AG08396 (cell line): ENCODE data around the gene C1QL4.
A peak's percentile ranks its signal among the peaks of the same experiment; 100 is the strongest.
"Not testable (repeated sequence)": the region's sequence is repeated elsewhere in the genome, so short reads cannot be mapped to it uniquely, and the experiment has no call there.

ENCODE experiments used
- DNase-seq: peaks from one replicate; pipeline ENCODE4 v3.0.0; 2012; ENCODE audit warnings: low spot score, mixed read lengths

Gene C1QL4

GRCh38 chr12:49301760-49302159, 35.2 kb downstream of the C1QL4 start:
- no peak for DNase-seq

DNA sequence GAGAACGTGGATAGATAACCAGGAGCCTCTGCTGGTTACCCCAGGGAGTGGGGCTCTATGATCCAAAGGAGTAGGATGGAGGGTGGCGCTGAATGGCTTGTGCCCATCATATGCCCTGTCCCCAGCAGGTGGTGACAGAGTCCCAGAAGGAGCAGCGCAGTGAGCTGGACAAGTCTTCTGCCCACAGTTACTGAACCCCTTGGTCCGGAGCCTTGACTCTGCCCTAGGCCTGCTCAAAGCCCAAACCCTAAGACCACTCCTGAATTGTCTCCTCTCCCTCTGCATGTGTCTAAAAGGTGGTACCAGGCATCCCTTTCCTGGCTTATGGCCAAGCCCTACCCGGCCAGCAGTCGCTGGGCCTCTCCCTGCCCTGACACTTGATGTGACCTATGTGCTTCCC, 38.8 kb downstream of the C1QL4 start:
- DNase-seq: no peak

DNA sequence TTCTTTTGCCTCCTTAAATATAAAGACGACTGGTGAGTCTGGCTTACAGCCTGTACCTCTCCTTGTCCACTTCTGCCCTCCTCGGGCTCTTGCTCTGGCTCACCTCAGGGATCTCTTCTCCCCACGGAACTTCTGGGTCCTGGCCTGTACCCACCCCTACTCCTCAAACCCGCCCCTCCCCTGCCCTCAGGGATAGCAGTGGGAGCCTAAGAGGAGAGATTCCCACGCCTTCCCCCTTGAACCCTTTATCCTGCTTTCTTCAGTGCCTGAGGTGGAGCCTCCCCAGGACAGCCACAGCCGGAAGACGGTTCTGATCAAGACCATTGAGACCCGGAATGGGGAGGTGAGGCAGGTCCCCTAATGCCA, 39.3 kb downstream of the C1QL4 start:
- no peak for DNase-seq

DNA sequence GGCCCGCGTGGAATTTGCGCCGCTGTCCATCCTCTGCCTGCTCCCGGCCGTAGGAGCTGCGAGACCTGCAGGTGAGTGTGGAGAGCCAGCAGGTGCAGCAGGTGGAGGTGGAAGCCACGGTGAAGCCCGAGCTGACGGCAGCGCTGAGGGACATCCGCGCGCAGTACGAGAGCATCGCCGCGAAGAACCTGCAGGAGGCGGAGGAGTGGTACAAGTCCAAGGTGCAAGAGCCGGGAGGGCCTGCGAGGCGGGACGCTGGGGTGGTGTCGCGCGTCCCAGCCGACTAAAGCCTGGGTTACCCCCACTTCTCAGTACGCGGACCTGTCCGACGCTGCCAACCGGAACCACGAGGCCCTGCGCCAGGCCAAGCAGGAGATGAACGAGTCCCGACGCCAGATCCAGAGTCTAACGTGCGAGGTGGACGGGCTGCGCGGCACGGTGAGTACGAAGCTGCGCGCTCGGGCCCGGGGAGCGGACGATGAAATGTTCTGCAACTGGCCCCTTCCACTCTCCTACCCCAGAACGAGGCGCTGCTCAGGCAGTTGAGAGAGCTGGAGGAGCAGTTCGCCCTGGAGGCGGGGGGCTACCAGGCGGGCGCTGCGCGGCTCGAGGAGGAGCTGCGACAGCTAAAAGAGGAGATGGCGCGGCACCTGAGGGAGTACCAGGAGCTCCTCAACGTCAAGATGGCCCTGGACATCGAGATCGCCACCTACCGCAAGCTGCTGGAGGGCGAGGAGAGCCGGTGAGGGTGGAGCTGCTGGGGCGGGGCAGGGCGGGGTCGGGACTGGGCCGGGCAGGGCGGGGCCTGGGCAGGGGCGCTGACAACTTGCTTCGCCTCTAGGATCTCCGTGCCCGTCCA, 39.9 kb downstream of the C1QL4 start:
- no peak for DNase-seq

GRCh38 chr12:49296034-49296835, 40.8 kb downstream of the C1QL4 start:
- DNase-seq: peak; percentile 70

DNA sequence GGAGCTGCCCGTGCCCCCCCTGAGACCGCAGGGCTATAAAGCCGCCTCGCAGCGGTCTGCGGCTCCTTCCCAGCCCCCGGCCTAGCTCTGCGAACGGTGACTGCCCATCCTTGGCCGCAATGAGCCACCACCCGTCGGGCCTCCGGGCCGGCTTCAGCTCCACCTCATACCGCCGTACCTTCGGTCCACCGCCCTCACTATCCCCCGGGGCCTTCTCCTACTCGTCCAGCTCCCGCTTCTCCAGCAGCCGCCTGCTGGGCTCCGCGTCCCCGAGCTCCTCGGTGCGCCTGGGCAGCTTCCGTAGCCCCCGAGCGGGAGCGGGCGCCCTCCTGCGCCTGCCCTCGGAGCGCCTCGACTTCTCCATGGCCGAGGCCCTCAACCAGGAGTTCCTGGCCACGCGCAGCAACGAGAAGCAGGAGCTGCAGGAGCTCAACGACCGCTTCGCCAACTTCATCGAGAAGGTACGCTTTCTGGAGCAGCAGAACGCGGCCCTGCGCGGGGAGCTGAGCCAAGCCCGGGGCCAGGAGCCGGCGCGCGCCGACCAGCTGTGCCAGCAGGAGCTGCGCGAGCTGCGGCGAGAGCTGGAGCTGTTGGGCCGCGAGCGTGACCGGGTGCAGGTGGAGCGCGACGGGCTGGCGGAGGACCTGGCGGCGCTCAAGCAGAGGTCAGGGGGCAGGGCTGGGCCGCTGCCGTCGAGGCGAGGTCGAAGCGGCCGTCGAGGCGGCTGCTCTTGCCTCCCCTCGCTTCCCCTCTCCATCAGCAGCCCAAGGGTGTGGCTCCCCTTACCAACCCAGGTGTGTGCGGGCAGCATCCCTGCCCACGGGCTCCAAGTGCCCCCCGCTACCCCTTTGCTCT, 41.7 kb downstream of the C1QL4 start, which contains the start of gene PRPH:
PRPH (plus strand) TSS at position 66 of the 855 bp plus-strand sequence; CDS start at position 120, 54 bp downstream.
- DNase-seq: no peak

DNA sequence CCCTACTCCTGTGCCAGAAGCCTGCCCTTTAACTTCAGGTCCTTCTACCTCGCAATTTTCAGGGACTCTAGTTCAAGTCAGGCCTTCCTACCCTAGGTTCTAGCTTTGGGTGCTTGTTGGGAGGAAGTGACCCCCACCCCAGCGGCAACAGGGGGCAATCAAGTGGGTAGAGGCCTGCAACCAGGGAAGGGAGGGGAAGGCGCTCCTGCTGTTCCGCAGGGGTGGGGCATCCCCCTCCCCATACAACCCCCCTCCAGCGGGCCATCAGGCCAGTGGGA, 42.2 kb downstream of the C1QL4 start:
- no peak for DNase-seq

DNA sequence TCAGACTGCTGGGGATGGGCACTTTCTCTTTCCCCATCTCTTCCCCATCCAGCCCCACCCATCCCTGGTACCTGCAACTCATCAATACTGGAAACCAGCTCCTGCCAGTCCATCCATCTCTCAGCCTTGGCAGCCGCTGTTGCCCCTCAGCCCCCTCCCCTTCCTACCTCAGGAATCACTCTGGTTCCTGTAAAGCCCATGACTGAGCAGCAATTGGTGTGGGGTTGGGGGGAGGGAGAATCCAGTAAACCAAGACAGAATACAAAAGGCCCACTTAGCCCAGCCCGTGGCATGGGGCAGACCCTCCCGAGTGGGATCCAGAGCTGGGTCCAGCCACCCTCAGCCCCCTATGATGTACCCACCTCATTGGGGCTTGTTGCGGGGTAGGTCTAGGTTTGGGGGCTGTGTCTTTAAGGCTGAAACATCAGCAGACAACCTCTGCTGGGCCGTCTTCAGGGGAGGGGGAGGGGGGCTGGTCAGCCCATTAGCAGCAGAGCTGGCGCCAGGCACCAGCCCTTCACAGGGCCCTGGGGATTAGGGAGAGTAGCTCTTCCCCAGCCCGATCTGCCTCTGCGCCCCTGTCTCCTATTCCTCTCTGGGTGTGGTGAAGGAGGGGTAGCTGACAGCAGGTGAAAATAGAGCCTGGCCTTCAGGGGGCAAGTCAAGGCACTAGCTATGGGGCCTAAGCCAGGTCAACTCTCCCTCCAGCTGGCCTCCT, 42.7 kb downstream of the C1QL4 start:
- no peak for DNase-seq

- DNase-seq: no peak
Measured at GRCh38 chr12:49293056-49293956, 43.7 kb downstream of the C1QL4 start.

- no peak for DNase-seq
Measured at GRCh38 chr12:49292729-49293055, 44.3 kb downstream of the C1QL4 start.

DNA sequence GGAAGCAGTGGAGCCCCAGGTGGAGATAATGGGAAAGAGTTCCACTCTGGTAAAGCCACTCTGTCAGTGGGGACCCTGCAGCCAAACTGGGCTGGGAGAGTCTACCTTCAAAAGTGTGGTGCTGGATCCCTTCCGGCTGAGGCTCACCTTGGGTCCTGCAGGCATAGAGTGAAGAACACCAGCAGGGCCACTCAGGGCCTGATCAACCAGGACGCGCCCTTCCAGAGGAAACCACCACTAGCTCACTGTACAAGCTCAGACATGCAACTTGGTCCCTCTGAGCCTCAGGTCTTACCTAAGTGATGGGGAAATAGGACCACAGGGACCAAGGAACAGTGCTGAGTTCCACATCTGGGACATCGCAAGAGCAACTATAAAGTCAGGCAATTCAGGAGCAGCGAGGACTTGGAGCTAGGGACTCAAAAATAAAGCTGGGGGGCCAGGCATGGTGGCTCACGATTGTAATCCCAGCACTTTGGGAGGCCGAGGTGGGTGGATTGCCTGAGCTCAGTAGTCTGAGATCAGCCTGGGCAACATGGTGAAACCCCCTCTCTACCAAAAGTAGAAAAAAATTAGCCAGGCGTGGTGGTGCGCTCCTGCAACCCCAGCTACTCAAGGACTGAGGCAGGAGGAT, 47.9 kb downstream of the C1QL4 start:
- DNase-seq: no peak

DNA sequence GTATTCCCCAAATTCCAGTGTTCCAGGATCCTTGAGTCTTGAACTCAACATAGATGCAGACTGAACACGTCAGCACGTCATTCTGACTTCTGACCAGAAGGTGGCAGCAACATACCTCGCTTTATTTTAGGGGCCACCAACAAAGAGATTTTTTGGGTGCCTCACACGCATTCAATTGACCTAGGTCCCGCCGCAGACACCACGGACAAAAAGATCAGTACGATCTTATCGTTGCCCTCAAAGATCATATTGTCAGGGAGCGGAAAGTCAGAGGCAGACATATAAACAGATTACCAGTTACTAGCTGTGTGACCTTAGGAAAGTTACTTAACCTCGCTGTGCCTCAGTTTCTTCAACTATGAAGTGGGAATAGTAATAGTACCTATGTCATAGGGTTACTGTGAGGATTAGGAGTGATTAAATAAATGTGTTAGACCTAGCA, 48.6 kb downstream of the C1QL4 start:
- peak; percentile 82 for DNase-seq

DNA sequence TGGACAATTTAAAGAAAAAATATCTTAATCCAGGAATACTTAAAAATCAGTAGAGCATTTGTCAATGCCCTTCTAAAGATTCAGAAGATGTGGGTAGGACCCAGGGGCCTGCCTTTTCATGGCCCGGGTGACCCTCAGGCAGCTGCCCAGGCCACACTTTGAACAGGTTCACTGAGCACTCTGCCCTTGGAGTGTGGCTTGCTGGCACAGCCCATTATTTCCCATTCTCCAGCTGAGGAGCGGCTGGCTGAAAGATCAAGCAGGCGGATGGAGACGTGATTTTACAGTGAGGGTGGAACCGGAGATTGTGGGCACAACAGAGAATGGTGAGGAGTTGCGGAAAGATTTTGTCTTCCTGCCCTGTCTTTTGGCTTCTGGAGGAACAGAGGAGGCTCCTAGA, 49.1 kb downstream of the C1QL4 start:
- no peak for DNase-seq

DNA sequence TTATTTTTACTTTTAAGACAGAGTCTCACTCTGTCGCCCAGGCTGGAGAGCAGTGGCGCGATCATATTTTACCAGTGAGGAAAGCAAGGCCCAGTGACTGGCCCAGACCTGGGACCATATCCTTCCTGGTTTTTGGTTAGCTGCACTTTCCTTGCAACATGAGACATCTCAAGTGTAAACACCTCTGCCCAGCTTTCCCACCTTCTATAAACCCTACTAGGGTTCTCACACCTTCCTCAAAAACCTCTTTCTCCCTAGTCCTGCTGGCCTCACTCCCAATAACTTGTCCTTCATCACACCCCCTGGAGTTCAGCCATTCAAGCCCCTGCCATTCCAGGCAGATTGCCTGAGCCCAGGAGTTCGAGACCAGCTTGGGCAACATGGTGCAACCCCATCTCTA, 52.3 kb downstream of the C1QL4 start:
- DNase-seq: no peak

- DNase-seq: no peak
Measured at GRCh38 chr12:49283541-49284429, 53.2 kb downstream of the C1QL4 start.

- not testable (repeated sequence) for DNase-seq
Measured at GRCh38 chr12:49282740-49283375, 54.1 kb downstream of the C1QL4 start.
